ENCODE measurements around the gene PADI4. TPM values are rescaled to one million over a fixed set of nuclear protein-coding genes. Genes with fewer than 3 reads are reported as not detected.

PADI4 gene
- total and polyA plus RNA-seq, 2 of the 8 experiments (the other 6 are each of a cell fraction or from before 2014, with no cell fraction given): 0.29 TPM; not detected in 1

DNA sequence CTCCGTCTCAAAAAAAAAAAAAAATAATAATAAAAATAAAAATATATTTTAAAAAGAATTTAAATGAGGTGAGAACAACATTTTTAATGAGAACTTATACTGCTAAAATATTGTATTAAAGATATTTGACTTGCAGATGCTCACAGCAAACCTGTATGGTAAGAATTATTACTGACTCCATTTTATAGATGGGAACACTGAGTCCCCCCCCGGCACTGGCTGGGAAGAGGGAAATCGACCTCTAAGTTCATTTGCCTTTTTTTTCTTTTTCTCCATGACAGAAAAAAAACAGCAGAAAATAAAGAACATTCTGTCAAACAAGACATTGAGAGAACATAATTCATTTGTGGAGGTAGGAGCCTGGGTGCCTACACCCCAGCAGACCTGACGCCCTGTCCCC is 50.6 kb downstream of the PADI4 start:
- TF ChIP-seq GTF2F1 (IDR thresholded peaks at IDR 0.05; ENCODE audit: borderline replicate concordance, low read depth, low read length) (no peak), KDM1A (IDR thresholded peaks at IDR 0.05; ENCODE audit: borderline replicate concordance, low read length) (peak; percentile 75; the same call in 1 of the 2 replicates), ZNF274 (IDR thresholded peaks at IDR 0.05; ENCODE audit: borderline replicate concordance, extremely low read depth, low read length) (no peak)
- TF ChIP-seq, protein P1, sequence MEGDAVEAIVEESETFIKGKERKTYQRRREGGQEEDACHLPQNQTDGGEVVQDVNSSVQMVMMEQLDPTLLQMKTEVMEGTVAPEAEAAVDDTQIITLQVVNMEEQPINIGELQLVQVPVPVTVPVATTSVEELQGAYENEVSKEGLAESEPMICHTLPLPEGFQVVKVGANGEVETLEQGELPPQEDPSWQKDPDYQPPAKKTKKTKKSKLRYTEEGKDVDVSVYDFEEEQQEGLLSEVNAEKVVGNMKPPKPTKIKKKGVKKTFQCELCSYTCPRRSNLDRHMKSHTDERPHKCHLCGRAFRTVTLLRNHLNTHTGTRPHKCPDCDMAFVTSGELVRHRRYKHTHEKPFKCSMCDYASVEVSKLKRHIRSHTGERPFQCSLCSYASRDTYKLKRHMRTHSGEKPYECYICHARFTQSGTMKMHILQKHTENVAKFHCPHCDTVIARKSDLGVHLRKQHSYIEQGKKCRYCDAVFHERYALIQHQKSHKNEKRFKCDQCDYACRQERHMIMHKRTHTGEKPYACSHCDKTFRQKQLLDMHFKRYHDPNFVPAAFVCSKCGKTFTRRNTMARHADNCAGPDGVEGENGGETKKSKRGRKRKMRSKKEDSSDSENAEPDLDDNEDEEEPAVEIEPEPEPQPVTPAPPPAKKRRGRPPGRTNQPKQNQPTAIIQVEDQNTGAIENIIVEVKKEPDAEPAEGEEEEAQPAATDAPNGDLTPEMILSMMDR (IDR thresholded peaks at IDR 0.05; ENCODE audit: control extremely low read depth in 1 of 3, insufficient read depth in 1 of 3, low read depth in 1 of 3, low read length in 3 of 3): no peak
- no peak overlapping the region for H3K4me3 ChIP-seq (ENCODE audit: extremely low read depth in 1 of 4, insufficient read depth in 2 of 4, low read depth in 3 of 4, low read length in 4 of 4)
- DNase-seq (ENCODE audit: low read depth in 1 of 2, low spot score in 2 of 2) (no peak), FAIRE-seq (no peak)
- POLR2A ChIA-PET (ENCODE audit: partially characterized antibody): interaction anchor here (0.6 kb wide), 1 partner anchor 90 kb away, joined by 3 read pairs; no protein-coding TSS in a partner anchor
- no peak overlapping the region for H4K8ac ChIP-seq (ENCODE audit: extremely low read depth, insufficient read depth, low read length)
- peaks cover 0 to 2% (median 1%) of the 10 kb centered on the region in 4 experiments; a peak in 1 of 7 replicates for H3K4me1 ChIP-seq (replicated peaks in 1 of 4; ENCODE audit: control insufficient read depth in 3 of 4, insufficient read depth in 4 of 4, low read length in 3 of 4)
- H4K5ac ChIP-seq (ENCODE audit: insufficient read length, low read depth, low read length): no peak overlapping the region
- no peak overlapping the region for H3K56ac ChIP-seq (replicated peaks; ENCODE audit: insufficient read length, low read depth, low read length)
- H3K23me2 ChIP-seq (ENCODE audit: low read depth, low read length): no peaks in the 10 kb centered on the region
- H2AFZ ChIP-seq (ENCODE audit: low read length): no peak overlapping the region
- no peak overlapping the region for H2BK120ac ChIP-seq (replicated peaks; ENCODE audit: low read depth, low read length)
- H3K9ac ChIP-seq (replicated peaks in 1 of 4; ENCODE audit: extremely low read depth in 1 of 4, low read depth in 3 of 4, low read length in 3 of 4): no peak overlapping the region
- H4K20me1 ChIP-seq (replicated peaks in 1 of 2; ENCODE audit: control insufficient read depth in 1 of 2, insufficient read depth in 2 of 2, low read length in 2 of 2): peaks cover 0 to 2% of the 10 kb centered on the region in 2 experiments
- H3K23ac ChIP-seq (ENCODE audit: insufficient read length): no peak overlapping the region
- H3K14ac ChIP-seq (ENCODE audit: insufficient read length): no peak overlapping the region
- no peaks in the 10 kb centered on the region for H3K36me3 ChIP-seq (ENCODE audit: control insufficient read depth in 2 of 4, insufficient read depth in 4 of 4, low read length in 3 of 4)
- H3K27me3 ChIP-seq (replicated peaks in 1 of 4; ENCODE audit: control insufficient read depth in 3 of 4, extremely low read depth in 1 of 4, insufficient read depth in 3 of 4, low read length in 3 of 4): no peaks in the 10 kb centered on the region
- H3K18ac ChIP-seq (ENCODE audit: extremely low read depth, low read length): no peak overlapping the region
- no peak overlapping the region for H2BK15ac ChIP-seq (ENCODE audit: low read length)
- 82% methylated on average over 3 of the region's 4 CpGs; no CpG with 5 or more reads in 1 of the 2 experiments for WGBS, 2 experiments (ENCODE audit: extremely low coverage in 1 of 2, insufficient coverage in 1 of 2, insufficient read length in 1 of 2, insufficient replicate concordance in 2 of 2, low coverage in 1 of 2, low lambda C conversion rate in 2 of 2, missing lambda C conversion rate in 1 of 2)
- H4K91ac ChIP-seq (replicated peaks; ENCODE audit: insufficient read length, low read length): no peak overlapping the region
- no peak overlapping the region for H2BK20ac ChIP-seq (ENCODE audit: low read length)
- H3K79me2 ChIP-seq (ENCODE audit: control insufficient read depth in 1 of 2, insufficient read depth in 2 of 2, low read length in 2 of 2): no peaks in the 10 kb centered on the region
- H3K9me3 ChIP-seq (ENCODE audit: insufficient read depth in 2 of 2, low read depth in 1 of 2, low read length in 1 of 2): no peaks in the 10 kb centered on the region
- H2AK5ac ChIP-seq (ENCODE audit: low read depth, low read length): no peak overlapping the region
- H3K27ac ChIP-seq (ENCODE audit: low read depth, low read length): no peak overlapping the region
- no peak overlapping the region for H3K4ac ChIP-seq (replicated peaks; ENCODE audit: insufficient read length, low read depth, low read length)
- CTCF ChIA-PET (ENCODE audit: partially characterized antibody): interaction anchor here (1.0 kb wide), 2 partner anchors 10 to 12 kb away, joined by 3 to 6 read pairs; no protein-coding TSS in a partner anchor
- no peak overlapping the region for H3K4me2 ChIP-seq (ENCODE audit: insufficient read depth in 1 of 2, low read depth in 2 of 2, low read length in 2 of 2)
- no peak overlapping the region for H2BK12ac ChIP-seq (ENCODE audit: low read depth, low read length)
- H3K79me1 ChIP-seq (ENCODE audit: low read depth, low read length): no peaks in the 10 kb centered on the region
- no peak overlapping the region for H2BK5ac ChIP-seq (ENCODE audit: low read depth, low read length)

Measured in H1 (cell line).